ENCODE data around the gene NACC1.

The NACC1 gene

DNA sequence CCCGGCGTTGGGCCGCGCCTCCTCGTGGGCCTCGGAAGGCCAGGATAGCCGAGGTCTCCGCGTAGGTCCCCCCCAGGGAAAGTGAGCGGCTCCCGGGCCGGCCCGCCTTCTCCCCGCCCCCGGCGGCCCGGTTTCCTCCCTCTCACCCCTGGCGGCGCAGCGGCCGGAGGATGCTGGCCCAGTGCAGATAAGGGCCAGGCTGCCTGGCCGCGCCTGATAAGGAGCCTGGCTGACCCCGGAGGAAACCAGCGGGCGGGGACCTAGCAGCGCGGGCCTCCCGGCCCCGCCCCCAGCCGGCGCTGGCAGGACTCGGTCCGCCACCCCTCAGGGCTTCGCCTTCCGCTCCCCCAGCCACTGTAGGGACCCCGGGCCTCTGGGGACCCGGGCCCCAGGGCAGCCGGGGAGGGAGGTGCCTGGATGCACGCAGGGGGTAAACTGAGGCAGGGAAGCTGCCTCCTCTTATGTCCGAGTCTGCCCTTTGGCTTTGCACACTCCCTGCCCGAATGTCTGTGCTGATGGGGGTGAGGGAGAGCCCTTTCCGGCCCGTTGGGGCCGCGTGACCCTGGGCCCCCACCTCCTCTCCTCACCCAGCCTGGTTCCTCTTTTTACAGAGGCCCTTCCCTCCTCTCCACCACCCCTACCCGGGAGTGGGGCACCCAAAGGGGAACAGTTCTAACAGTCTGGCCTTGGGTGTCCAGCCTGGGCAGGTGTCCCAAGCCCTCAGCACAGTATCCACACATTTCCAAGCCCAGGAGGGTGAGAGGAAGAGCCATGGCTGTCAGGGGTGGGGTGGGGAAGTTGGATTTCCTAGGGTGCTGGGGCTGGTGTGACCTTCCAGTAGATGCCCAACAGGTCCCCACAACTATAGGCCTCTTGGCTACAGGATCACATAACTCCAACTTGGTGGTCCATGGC is 15.1 kb upstream of the NACC1 start, which contains the start of gene LYL1:
TSS of gene LYL1 (minus strand) at position 193 of the 915 bp plus-strand sequence. CDS start 1,687 bp downstream, outside the sequence.
- Histone ChIP-seq H3K4me2 (ENCODE audit: low read depth, low read length) (peak within 1 kb of the TSS; percentile 95), H3K4me3 (ENCODE audit: low read length) (peak within 1 kb of the TSS; percentile 67), H3K9me3 (replicated peaks; ENCODE audit: insufficient read depth, low read length) (no peaks in the 10 kb centered on the region), H3K36me3 (replicated peaks; ENCODE audit: insufficient read depth, low read length) (no peaks in the 10 kb centered on the region), H3K79me2 (ENCODE audit: low read length) (peaks cover 5% of the 10 kb centered on the region), H3K9ac (ENCODE audit: low read length) (peak within 1 kb of the TSS; percentile 56), H3K9me2 (replicated peaks; ENCODE audit: insufficient read depth, low read length) (no peaks in the 10 kb centered on the region), H2AFZ (ENCODE audit: low read length) (peak within 1 kb of the TSS; percentile 87), H4K20me1 (ENCODE audit: insufficient read depth, low read length) (no peaks in the 10 kb centered on the region), H3K27me3 (replicated peaks; ENCODE audit: insufficient read depth, low read length) (peaks cover 11% of the 10 kb centered on the region), H3F3A (ENCODE audit: insufficient read depth, low read length) (peaks cover 20% of the 10 kb centered on the region), H3K27ac (ENCODE audit: low read length) (peak within 1 kb of the TSS; percentile 54; the same call in 1 of the 2 replicates), H3K4me1 (ENCODE audit: low read length) (peaks cover 28% of the 10 kb centered on the region)
- DNase-seq = peak; percentile 56
- TF ChIP-seq, protein P1, sequence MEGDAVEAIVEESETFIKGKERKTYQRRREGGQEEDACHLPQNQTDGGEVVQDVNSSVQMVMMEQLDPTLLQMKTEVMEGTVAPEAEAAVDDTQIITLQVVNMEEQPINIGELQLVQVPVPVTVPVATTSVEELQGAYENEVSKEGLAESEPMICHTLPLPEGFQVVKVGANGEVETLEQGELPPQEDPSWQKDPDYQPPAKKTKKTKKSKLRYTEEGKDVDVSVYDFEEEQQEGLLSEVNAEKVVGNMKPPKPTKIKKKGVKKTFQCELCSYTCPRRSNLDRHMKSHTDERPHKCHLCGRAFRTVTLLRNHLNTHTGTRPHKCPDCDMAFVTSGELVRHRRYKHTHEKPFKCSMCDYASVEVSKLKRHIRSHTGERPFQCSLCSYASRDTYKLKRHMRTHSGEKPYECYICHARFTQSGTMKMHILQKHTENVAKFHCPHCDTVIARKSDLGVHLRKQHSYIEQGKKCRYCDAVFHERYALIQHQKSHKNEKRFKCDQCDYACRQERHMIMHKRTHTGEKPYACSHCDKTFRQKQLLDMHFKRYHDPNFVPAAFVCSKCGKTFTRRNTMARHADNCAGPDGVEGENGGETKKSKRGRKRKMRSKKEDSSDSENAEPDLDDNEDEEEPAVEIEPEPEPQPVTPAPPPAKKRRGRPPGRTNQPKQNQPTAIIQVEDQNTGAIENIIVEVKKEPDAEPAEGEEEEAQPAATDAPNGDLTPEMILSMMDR (IDR thresholded peaks at IDR 0.05; ENCODE audit: low read length) = no peak
- no peak for TF ChIP-seq EZH2 (optimal IDR thresholded peaks at IDR 0.05; ENCODE audit: low read depth, low read length)
- TF ChIP-seq EZH2phosphoT487 (IDR thresholded peaks at IDR 0.05; ENCODE audit: low read length) = no peak

DNA sequence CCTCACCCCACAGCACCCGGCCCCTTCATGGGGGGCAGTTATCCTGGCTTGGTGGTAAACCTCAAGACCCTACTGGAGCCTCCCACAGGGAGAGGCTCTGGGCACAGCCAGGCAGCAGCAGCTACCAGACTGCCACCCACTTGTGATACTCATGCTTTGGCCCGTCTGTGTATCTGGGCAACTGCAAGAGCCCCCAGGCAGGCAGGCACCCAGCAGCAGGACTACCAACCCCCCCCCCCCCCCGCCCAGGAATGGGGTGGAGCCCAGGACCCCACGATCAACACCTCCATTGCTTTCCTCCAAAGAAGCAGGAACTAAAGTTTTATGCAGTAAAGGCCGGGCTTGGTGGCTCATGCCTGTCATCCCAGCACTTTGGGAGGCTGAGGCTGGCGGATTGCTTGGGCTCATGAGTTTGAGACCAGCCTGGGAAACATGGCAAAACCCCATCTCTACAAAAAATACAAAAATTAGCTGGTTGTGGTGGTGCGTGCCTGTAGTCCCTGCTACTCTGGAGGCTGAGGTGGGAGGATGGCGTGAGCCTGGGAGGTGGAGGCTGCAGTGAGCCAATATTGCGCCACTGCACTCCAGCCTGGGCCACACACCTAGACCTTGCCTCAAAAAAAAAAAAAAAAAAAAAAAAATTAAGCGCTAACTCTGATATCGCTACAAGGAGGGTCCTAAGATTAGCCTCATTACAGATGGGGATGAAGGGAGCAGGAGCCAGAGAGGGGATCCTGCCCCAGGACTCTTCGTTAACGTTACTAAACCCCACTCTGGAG is 14.3 kb upstream of the NACC1 start:
- Histone ChIP-seq H3K79me2 (ENCODE audit: low read length) (peaks cover 5% of the 10 kb centered on the region), H3K4me2 (ENCODE audit: low read depth, low read length) (peak overlapping the region; percentile 95), H3F3A (ENCODE audit: insufficient read depth, low read length) (peaks cover 20% of the 10 kb centered on the region), H4K20me1 (ENCODE audit: insufficient read depth, low read length) (no peaks in the 10 kb centered on the region), H3K27ac (ENCODE audit: low read length) (peak overlapping the region; percentile 54; the same call in 1 of the 2 replicates), H3K9ac (ENCODE audit: low read length) (peak overlapping the region; percentile 50; the same call in 1 of the 2 replicates), H3K27me3 (replicated peaks; ENCODE audit: insufficient read depth, low read length) (peaks cover 4% of the 10 kb centered on the region), H3K9me3 (replicated peaks; ENCODE audit: insufficient read depth, low read length) (no peaks in the 10 kb centered on the region), H2AFZ (ENCODE audit: low read length) (peak overlapping the region; percentile 87), H3K4me3 (ENCODE audit: low read length) (peak overlapping the region; percentile 67), H3K4me1 (ENCODE audit: low read length) (peaks cover 26% of the 10 kb centered on the region), H3K36me3 (replicated peaks; ENCODE audit: insufficient read depth, low read length) (no peaks in the 10 kb centered on the region), H3K9me2 (replicated peaks; ENCODE audit: insufficient read depth, low read length) (no peaks in the 10 kb centered on the region)
- DNase-seq = no peak
- TF ChIP-seq EZH2 (optimal IDR thresholded peaks at IDR 0.05; ENCODE audit: low read depth, low read length) = no peak
- TF ChIP-seq, protein P1 (IDR thresholded peaks at IDR 0.05; ENCODE audit: low read length) = no peak
- no peak for TF ChIP-seq EZH2phosphoT487 (IDR thresholded peaks at IDR 0.05; ENCODE audit: low read length)

DNA sequence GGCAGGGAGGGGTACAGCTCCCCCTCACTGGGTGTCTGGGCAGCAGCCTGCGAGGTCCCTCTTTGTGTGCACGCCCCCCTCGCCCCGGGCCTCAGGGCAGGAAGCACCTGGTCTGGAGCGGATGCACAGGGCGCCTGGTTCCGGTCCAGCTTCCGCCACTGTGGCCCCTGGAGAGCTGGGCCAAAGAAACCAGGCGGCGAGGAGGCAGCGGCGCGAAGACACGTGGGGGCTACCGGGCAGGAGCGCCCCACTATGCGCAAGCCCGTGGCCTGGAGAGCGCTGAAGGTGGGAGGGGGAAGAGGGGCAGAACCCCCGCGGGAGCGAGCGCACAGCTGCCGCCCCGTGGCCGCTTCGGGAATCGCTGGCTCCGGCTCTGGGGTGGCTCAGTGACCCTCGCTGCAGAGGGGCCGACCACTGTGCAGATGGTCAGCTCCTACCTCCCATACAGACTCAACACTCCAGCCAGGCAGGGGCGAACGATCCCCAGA is 13.7 kb upstream of the NACC1 start:
- peaks cover 5% of the 10 kb centered on the region for H3K79me2 ChIP-seq (ENCODE audit: low read length)
- H3K4me3 ChIP-seq (ENCODE audit: low read length) = peak overlapping the region; percentile 58
- H3K9me2 ChIP-seq (replicated peaks; ENCODE audit: insufficient read depth, low read length) = no peaks in the 10 kb centered on the region
- no peaks in the 10 kb centered on the region for H3K27me3 ChIP-seq (replicated peaks; ENCODE audit: insufficient read depth, low read length)
- peak overlapping the region; percentile 76 for H2AFZ ChIP-seq (ENCODE audit: low read length)
- peaks cover 22% of the 10 kb centered on the region for H3K4me1 ChIP-seq (ENCODE audit: low read length)
- TF ChIP-seq EZH2 (optimal IDR thresholded peaks at IDR 0.05; ENCODE audit: low read depth, low read length) (no peak), EZH2phosphoT487 (IDR thresholded peaks at IDR 0.05; ENCODE audit: low read length) (no peak)
- TF ChIP-seq, protein P1 (IDR thresholded peaks at IDR 0.05; ENCODE audit: low read length) = peak; percentile 91
- H3K36me3 ChIP-seq (replicated peaks; ENCODE audit: insufficient read depth, low read length) = no peaks in the 10 kb centered on the region
- H3F3A ChIP-seq (ENCODE audit: insufficient read depth, low read length) = peaks cover 20% of the 10 kb centered on the region
- peak overlapping the region; percentile 32; the same call in 1 of the 2 replicates for H3K27ac ChIP-seq (ENCODE audit: low read length)
- H3K9me3 ChIP-seq (replicated peaks; ENCODE audit: insufficient read depth, low read length) = no peaks in the 10 kb centered on the region
- H4K20me1 ChIP-seq (ENCODE audit: insufficient read depth, low read length) = no peaks in the 10 kb centered on the region
- peak overlapping the region; percentile 50 for H3K9ac ChIP-seq (ENCODE audit: low read length)
- DNase-seq = peak; percentile 72
- H3K4me2 ChIP-seq (ENCODE audit: low read depth, low read length) = peak overlapping the region; percentile 74

All from MM.1S (cell line).